ENCODE measurements around the gene CCDC117.

The CCDC117 gene

GRCh38 chr22:28769394-28770085 lies 3.0 kb upstream of the CCDC117 start:
- in situ Hi-C loops (cut with MboI; ENCODE audit: low sequenced_read_pairs), result no loop called here

- in situ Hi-C loops (cut with MboI; ENCODE audit: low sequenced_read_pairs), result no loop called here
Observed at GRCh38 chr22:28771195-28771791, 1.2 kb upstream of the CCDC117 start.

DNA sequence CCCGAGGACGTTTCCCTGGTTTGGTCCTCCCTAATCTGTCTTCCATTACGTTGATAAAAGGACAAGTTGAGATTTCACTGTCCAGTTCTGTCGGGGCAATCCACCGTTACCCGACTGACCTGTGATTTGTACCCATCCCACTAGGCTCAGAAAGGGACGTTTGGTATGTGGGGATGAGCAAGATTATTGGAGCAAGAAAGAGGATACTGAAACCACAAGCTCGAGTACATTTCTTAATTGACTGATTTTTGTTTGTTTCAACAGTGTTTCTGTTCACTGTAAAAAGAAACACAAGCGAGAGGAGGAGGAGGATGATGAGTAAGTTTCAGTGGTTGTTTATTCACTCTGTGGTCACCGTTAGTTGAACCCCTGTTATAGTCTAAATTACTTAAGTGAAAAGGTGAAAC lies 969 bp downstream of the CCDC117 start:
- in situ Hi-C loops (cut with MboI; ENCODE audit: low sequenced_read_pairs), result no loop called here

- in situ Hi-C loops (cut with MboI; ENCODE audit: low sequenced_read_pairs), result no loop called here
Observed at GRCh38 chr22:28774378-28774777, 1.9 kb downstream of the CCDC117 start.

DNA sequence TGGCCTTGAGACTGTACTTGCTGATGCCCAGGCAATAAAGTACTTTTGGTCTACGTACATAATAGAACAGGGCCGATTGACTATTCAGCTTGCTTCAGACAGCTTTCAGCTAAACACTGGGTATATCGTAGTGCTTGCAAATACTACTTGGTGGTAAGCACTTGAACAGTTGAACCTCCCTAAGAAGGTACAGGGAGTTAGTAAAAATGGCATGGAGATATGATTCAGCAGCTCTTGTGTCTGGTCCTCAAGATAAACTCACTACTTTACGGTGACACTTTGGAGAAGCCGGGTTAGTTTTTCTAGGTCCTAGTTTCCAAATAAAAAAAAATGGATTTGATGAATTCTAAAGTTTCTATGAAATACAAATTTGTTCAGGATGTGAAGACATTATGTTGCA lies 7.3 kb downstream of the CCDC117 start:
- in situ Hi-C loops (cut with MboI; ENCODE audit: low sequenced_read_pairs), result no loop called here

- in situ Hi-C loops (cut with MboI; ENCODE audit: low sequenced_read_pairs), result no loop called here
Observed at GRCh38 chr22:28780296-28780695, 7.8 kb downstream of the CCDC117 start.

DNA sequence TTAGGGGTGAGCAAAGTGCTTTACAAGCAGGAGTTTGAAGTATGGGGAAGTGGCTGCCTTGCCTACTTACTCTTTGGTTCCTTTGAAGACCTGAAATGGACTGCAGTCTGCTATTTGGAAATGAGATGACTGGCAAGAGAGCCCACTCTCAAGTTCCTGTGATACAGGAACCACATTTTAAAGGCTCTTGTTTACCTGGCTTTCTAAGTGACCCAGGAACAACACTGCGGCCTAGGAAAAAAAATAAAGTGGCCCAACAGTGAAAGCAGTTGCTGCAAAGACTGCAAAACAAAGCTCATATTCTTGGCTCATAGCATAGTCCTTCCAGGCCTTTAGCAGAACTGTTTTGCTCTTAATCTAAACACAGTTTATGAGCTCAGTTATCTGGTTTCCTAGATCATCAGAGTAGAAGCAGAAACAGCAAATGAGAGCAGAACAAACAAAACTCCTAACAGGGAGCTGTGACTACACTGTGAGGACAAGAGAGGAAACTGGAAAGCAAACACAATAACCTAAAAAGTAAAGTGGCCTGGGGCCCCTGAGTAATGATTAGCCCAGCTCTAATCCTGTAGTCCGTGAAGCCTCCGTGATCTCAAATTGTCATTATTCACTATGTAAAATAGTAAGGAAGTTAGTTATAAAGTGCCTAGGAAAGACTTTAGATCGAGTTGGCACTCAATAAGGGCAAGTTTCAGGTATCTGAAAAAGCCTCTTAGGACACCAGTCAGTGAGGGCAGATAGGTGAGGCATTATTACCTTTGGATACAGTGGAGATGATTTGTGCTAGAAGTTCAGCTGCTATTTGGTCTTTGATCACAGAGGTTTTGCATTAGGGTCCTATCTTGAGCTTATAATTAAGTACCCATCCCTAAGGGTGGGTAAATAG lies 11.5 kb downstream of the CCDC117 start:
- in situ Hi-C loops (cut with MboI; ENCODE audit: low sequenced_read_pairs), result no loop called here

- in situ Hi-C loops (cut with MboI; ENCODE audit: low sequenced_read_pairs), result no loop called here
Observed at GRCh38 chr22:28788601-28789000, 16.1 kb downstream of the CCDC117 start.

GRCh38 chr22:28791124-28791523 lies 18.6 kb downstream of the CCDC117 start:
- in situ Hi-C loops (cut with MboI; ENCODE audit: low sequenced_read_pairs), result no loop called here

- in situ Hi-C loops (cut with MboI; ENCODE audit: low sequenced_read_pairs), result no loop called here
Observed at GRCh38 chr22:28791841-28792490, 19.5 kb downstream of the CCDC117 start.

- in situ Hi-C loops (cut with MboI; ENCODE audit: low sequenced_read_pairs), result no loop called here
Observed at GRCh38 chr22:28792491-28793383, 20.2 kb downstream of the CCDC117 start.

- in situ Hi-C loops (cut with MboI; ENCODE audit: low sequenced_read_pairs), result no loop called here
Observed at GRCh38 chr22:28793976-28794584, 21.6 kb downstream of the CCDC117 start.

- in situ Hi-C loops (cut with MboI; ENCODE audit: low sequenced_read_pairs), result no loop called here
Observed at GRCh38 chr22:28795071-28795693, 22.7 kb downstream of the CCDC117 start.

DNA sequence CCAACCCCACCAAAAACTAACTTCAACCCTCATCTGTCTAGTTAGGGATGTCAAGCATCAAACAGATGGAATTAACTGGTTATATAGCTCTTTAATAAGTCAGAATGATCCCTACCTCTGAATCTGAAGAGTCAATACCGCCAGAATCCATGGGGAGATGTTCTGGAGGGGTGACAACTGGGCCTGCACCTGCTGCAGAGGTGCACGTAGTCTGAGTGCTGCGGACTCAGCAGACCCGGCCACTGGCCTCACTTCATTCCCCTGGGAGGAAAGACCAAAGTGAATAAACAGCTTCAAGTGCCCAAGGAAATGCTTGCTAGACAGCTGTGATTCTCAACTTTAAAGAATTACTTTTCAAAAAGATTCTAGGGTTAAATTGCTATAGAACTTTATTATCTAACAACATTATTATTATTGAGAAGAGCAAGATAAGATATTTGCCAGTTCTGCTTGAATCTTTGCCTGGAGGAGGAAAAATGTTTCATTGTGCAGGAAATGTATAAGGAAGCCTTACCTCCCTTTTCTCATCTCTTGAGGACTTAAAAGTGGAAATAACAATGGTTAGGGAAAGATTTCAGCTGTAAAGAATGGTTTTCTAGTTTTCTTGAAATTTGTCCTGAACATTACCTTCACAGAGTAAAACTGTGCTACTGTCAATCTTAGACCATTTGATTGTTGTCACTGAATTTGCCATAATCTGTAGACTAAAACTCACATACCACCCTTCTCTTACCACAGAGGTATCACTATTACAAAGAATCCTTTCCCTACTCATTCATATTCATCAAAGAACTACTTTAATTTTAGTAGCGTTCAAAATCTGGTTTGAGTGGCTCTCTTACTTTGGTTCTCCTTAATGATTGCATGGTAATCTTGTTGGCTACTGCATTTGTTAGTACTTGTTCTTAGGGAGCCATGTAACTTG lies 23.7 kb downstream of the CCDC117 start:
- in situ Hi-C loops (cut with MboI; ENCODE audit: low sequenced_read_pairs), result no loop called here

DNA sequence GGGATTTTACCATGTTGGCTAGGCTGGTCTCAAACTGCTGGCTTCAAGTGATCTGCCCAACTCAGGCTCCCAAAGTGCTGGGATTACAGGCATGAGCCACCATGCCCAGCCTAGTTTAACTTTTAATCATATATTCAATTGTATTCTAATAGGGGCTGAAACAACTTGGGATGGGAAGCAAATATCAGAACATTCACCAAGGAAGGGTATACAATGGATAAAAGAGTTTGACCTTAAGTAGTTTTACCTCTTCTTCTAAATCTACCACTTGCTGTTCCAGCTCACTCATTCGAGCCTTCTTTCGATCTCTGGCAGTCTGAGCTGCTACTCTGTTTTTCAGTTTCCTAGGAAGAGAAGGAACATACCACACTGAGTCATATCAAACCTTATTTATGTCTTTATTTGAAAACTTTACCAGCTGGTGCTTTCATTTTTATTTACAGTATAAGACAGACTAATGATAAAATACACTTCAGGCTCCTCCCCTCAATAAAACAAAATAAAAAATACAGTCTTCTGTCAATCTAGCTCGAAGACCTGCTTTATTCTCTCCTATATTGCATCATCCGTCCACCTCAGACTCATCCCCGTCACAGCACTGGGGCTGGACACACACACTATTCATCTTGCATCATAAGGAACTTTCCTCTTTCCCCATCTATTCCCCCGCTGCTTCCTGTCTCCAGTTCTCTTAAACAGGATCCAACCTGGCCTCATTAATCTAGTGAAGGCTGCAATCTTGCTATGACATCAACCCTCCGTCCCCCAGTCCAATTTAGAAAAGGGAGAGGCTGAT lies 26.5 kb downstream of the CCDC117 start:
- in situ Hi-C loops (cut with MboI; ENCODE audit: low sequenced_read_pairs), result no loop called here

DNA sequence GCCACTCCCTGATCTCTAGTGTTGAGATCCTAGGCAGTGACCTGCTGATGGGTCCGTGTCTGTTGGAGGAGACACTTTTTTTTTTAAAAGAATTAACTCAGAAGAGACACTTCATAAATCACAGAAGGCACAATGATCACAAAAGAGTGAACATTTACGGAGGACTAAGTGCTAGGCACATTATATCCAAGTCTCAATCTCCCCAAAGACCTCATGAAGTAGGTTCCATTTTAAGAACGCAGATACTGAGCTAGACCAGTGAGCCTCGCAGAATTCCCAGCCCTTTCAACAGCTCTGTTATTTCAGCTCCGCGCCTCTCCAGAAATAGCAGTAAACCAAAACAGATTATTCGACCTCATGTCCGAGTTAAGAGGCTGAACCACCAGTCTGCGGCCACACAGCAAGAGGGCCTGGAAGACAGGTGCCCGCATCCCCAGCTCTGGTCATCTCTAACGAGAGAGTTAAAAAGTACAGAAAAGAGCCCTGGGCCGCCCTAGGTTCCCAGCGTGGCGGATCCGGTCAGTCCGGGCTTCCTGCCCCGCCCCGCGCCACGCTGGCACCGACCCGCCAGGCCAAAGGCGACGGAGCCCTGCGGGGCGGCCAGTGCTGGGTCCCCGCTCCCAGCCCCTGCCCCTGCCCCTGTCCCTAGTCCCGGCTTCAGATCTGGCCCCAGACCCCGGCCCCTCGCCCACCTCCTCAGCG lies 27.3 kb downstream of the CCDC117 start:
- in situ Hi-C loops (cut with MboI; ENCODE audit: low sequenced_read_pairs), result no loop called here
